Neural progenitor cell (in vitro differentiated cells): Measurements from ENCODE around the gene SLC4A5. TPM values are rescaled to one million over a fixed set of nuclear protein-coding genes. Genes with fewer than 3 reads are reported as not detected.

Source experiments
- DNase-seq: peaks from one replicate; pipeline ENCODE4 v3.0.0-alpha.2; 2016; ENCODE audit warnings: low spot score
- H2AFZ ChIP-seq: fragments of 200-600 bp; sonication (generic); replicated peaks from 2 replicates; pipeline ENCODE4 v1.6.1; 2016; ENCODE audit warnings: antibody characterized with exemption
- H3F3A ChIP-seq: fragments of 200-600 bp; sonication (generic); 2 replicates; pipeline ENCODE4 v1.6.1; 2016; ENCODE audit warnings: antibody characterized with exemption, low read depth
- H3K27ac ChIP-seq: fragments of 200-600 bp; sonication (generic); 2 replicates; pipeline ENCODE4 v1.5.1; 2016; ENCODE audit warnings: mild to moderate bottlenecking
- H3K27me3 ChIP-seq: fragments of 200-600 bp; sonication (generic); 2 replicates; pipeline ENCODE4 v1.6.1; 2016; ENCODE audit warnings: mild to moderate bottlenecking, moderate library complexity
- H3K36me3 ChIP-seq: fragments of 200-600 bp; sonication (generic); 2 replicates; pipeline ENCODE4 v1.5.1; 2016
- H3K4me1 ChIP-seq: fragments of 200-600 bp; sonication (generic); 2 replicates; pipeline ENCODE4 v1.6.1; 2016; ENCODE audit warnings: mixed run types
- H3K4me2 ChIP-seq: fragments of 200-600 bp; sonication (generic); 2 replicates; pipeline ENCODE4 v1.6.1; 2016
- H3K4me3 ChIP-seq: fragments of 200-600 bp; sonication (generic); 2 replicates; pipeline ENCODE4 v1.5.1; 2016
- H3K79me2 ChIP-seq: fragments of 200-600 bp; sonication (generic); 2 replicates; pipeline ENCODE4 v1.6.1; 2016; ENCODE audit warnings: low read depth
- H3K9ac ChIP-seq: fragments of 200-600 bp; sonication (generic); 2 replicates; pipeline ENCODE4 v1.6.1; 2016
- H3K9me3 ChIP-seq: fragments of 200-600 bp; sonication (generic); 2 replicates; pipeline ENCODE4 v1.5.1; 2016; ENCODE audit warnings: low read depth
- H4K20me1 ChIP-seq: fragments of 200-600 bp; sonication (generic); 2 replicates; pipeline ENCODE4 v1.6.1; 2016; ENCODE audit warnings: low read depth
- H3K27ac Mint-ChIP-seq: 3 replicates; pipeline ENCODE4 v1.8.0; 2021; ENCODE audit warnings: mixed read lengths
- H3K27me3 Mint-ChIP-seq: 2 replicates; pipeline ENCODE4 v1.8.0; 2022; ENCODE audit warnings: low read depth, mild to moderate bottlenecking, inconsistent platforms, moderate library complexity, mixed read lengths; ENCODE audit not compliant: insufficient read depth
- H3K36me3 Mint-ChIP-seq: 3 replicates; pipeline ENCODE4 v1.8.0; 2021; ENCODE audit warnings: mixed read lengths
- H3K4me1 Mint-ChIP-seq: 3 replicates; pipeline ENCODE4 v1.8.0; 2021; ENCODE audit warnings: mixed read lengths
- H3K4me3 Mint-ChIP-seq: 3 replicates; pipeline ENCODE4 v1.8.0; 2021; ENCODE audit warnings: mild to moderate bottlenecking, moderate library complexity, mixed read lengths
- H3K9me3 Mint-ChIP-seq: 3 replicates; pipeline ENCODE4 v1.8.0; 2020; ENCODE audit warnings: mixed read lengths
- CTCF ChIP-seq: fragments of 200-600 bp; sonication (generic); IDR thresholded peaks from 2 replicates; pipeline ENCODE4 v1.5.1; 2017; ENCODE audit warnings: antibody characterized with exemption, mild to moderate bottlenecking
- EZH2 ChIP-seq: fragments of 200-600 bp; sonication (generic); IDR thresholded peaks from 2 replicates; pipeline ENCODE4 v1.6.1; 2017; ENCODE audit warnings: antibody characterized with exemption, mild to moderate bottlenecking, moderate library complexity
- EZH2phosphoT487 ChIP-seq: fragments of 200-600 bp; sonication (generic); IDR thresholded peaks from 2 replicates; pipeline ENCODE4 v1.6.1; 2017; ENCODE audit warnings: antibody characterized with exemption
- total RNA-seq: library from RNA; depleted of rRNA; stranded (reverse); fragments of >200 nt; gene quantifications from 2 replicates; pipeline ENCODE4 v1.2.3, GENCODE V29; 2015; ENCODE audit warnings: low replicate concordance

SLC4A5 gene
- total RNA-seq, 1 donor from 2014 or later = 2.0 TPM

DNA sequence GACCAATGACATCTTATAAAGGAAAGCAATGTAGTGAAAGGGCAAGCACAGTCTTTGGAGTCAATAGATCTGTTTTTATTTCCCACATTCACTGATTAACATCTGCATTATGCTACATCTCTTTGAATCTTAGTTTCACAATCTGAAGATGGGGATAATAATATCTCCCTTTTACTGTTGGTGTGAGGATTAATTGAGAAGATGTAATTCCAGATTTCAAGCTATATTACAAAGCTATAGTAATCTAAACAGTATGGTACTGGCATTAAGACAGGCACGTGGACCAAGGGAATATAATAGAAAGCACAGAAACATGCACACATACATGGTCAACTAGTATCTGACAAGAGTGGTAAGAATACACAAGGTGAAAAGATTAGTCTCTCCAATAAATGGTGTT lies 45.3 kb downstream of the SLC4A5 start:
- Mint-ChIP-seq H3K4me3 (no peak overlapping the region), H3K27ac (no peak overlapping the region), H3K9me3 (peaks cover 12% of the 10 kb centered on the region), H3K27me3 (peaks cover 2% of the 10 kb centered on the region), H3K36me3 (peaks cover 7% of the 10 kb centered on the region), H3K4me1 (peaks cover 11% of the 10 kb centered on the region)
- H4K20me1 ChIP-seq = no peaks in the 10 kb centered on the region
- no peaks in the 10 kb centered on the region for H3K79me2 ChIP-seq
- H3K27ac ChIP-seq = no peak overlapping the region
- H3K9me3 ChIP-seq = no peaks in the 10 kb centered on the region
- no peak overlapping the region for H3K4me3 ChIP-seq
- H3K27me3 ChIP-seq = no peaks in the 10 kb centered on the region
- no peaks in the 10 kb centered on the region for H3F3A ChIP-seq
- TF ChIP-seq EZH2 (no peak), CTCF (no peak), EZH2phosphoT487 (no peak)
- no peak overlapping the region for H3K9ac ChIP-seq
- peaks cover 5% of the 10 kb centered on the region for H3K4me1 ChIP-seq
- H3K4me2 ChIP-seq = no peak overlapping the region
- no peak for DNase-seq
- no peak overlapping the region for H2AFZ ChIP-seq
- H3K36me3 ChIP-seq = no peaks in the 10 kb centered on the region

DNA sequence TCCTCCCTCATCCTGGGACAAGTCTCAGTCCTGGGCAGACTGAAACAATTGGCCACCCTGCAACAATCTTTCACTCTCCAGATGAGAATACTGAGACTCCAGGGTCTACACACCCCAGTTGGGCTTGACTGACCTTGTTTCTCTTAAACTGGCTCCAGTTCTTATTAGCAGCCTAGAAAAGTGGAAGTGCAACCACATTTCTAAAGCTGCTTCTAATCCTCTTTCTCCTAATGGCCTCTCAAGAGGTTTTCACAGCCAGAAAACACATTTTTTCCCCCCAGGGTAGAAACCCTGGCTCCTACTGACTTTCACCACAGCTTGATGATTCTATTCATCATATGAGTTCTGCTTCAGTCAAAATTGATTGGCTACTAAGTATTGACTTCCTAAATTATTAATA lies 45.8 kb downstream of the SLC4A5 start:
- TF ChIP-seq EZH2phosphoT487 (no peak), CTCF (no peak), EZH2 (no peak)
- H3K36me3 Mint-ChIP-seq = peaks cover 7% of the 10 kb centered on the region

GRCh38 chr2:74293191-74293991 lies 49.8 kb downstream of the SLC4A5 start:
- H3K27me3 ChIP-seq = no peaks in the 10 kb centered on the region
- no peaks in the 10 kb centered on the region for H3K9me3 ChIP-seq
- Mint-ChIP-seq H3K27me3 (peaks cover 8% of the 10 kb centered on the region), H3K9me3 (peaks cover 2% of the 10 kb centered on the region), H3K27ac (no peak overlapping the region), H3K4me3 (no peak overlapping the region), H3K4me1 (peaks cover 20% of the 10 kb centered on the region), H3K36me3 (peaks cover 2% of the 10 kb centered on the region)
- TF ChIP-seq EZH2phosphoT487 (no peak), EZH2 (no peak), CTCF (no peak)
- H3F3A ChIP-seq = no peaks in the 10 kb centered on the region
- H3K79me2 ChIP-seq = no peaks in the 10 kb centered on the region
- DNase-seq = no peak
- H3K27ac ChIP-seq = no peak overlapping the region
- no peak overlapping the region for H3K9ac ChIP-seq
- no peak overlapping the region for H2AFZ ChIP-seq
- no peaks in the 10 kb centered on the region for H4K20me1 ChIP-seq
- no peak overlapping the region for H3K4me3 ChIP-seq
- H3K4me2 ChIP-seq = no peak overlapping the region
- H3K4me1 ChIP-seq = peaks cover 13% of the 10 kb centered on the region
- no peaks in the 10 kb centered on the region for H3K36me3 ChIP-seq

More for the DNA sequence above, 45.8 kb downstream of the SLC4A5 start:
- peaks cover 12% of the 10 kb centered on the region for H3K9me3 Mint-ChIP-seq
- H3K27me3 Mint-ChIP-seq = peaks cover 2% of the 10 kb centered on the region
- Histone ChIP-seq H3K9me3 (no peaks in the 10 kb centered on the region), H3K4me1 (peaks cover 10% of the 10 kb centered on the region), H3K4me3 (no peak overlapping the region), H3K79me2 (no peaks in the 10 kb centered on the region), H2AFZ (no peak overlapping the region), H3K27me3 (no peaks in the 10 kb centered on the region), H3K4me2 (no peak overlapping the region), H4K20me1 (no peaks in the 10 kb centered on the region), H3K9ac (no peak overlapping the region), H3K36me3 (no peaks in the 10 kb centered on the region), H3F3A (no peaks in the 10 kb centered on the region), H3K27ac (no peak overlapping the region)
- DNase-seq = no peak
- no peak overlapping the region for H3K27ac Mint-ChIP-seq
- H3K4me3 Mint-ChIP-seq = no peak overlapping the region
- peaks cover 17% of the 10 kb centered on the region for H3K4me1 Mint-ChIP-seq
